Mesenchymal stem cell (in vitro differentiated cells and primary cell): Measurements from ENCODE around the gene PNLIPRP1.

Source experiments
- DNase-seq: peaks from one replicate; pipeline ENCODE4 v3.0.0-alpha.2; 2013
- H2AFZ ChIP-seq: one replicate; pipeline ENCODE4 v1.6.1; 2013; ENCODE audit warnings: low read depth, mild to moderate bottlenecking, control low read depth, inconsistent platforms, low read length, moderate library complexity
- H2AK5ac ChIP-seq: 2 replicates; pipeline ENCODE4 v1.6.1; 2013; ENCODE audit warnings: low read length, moderate library complexity, mild to moderate bottlenecking, inconsistent platforms; ENCODE audit not compliant: severe bottlenecking
- H2BK120ac ChIP-seq: one replicate; pipeline ENCODE4 v1.6.1; 2013; ENCODE audit warnings: low read depth, mild to moderate bottlenecking, inconsistent platforms, low read length, moderate library complexity
- H2BK12ac ChIP-seq, 2 experiments: one replicate each; pipeline ENCODE4 v1.6.1; 2013; ENCODE audit warnings: inconsistent platforms in 2 of 2, low read length in 2 of 2, mild to moderate bottlenecking in 2 of 2, moderate library complexity in 2 of 2, control low read depth in 1 of 2
- H2BK15ac ChIP-seq: one replicate; pipeline ENCODE4 v1.6.1; 2013; ENCODE audit warnings: mild to moderate bottlenecking, low read depth, inconsistent platforms; ENCODE audit not compliant: poor library complexity, severe bottlenecking
- H2BK5ac ChIP-seq: 2 replicates; pipeline ENCODE4 v1.6.1; 2013; ENCODE audit warnings: low read depth, mild to moderate bottlenecking, low read length, control low read depth, inconsistent platforms; ENCODE audit not compliant: poor library complexity, severe bottlenecking
- H3K14ac ChIP-seq, 2 experiments: one replicate each; pipeline ENCODE4 v1.6.1; 2013; ENCODE audit warnings: inconsistent platforms in 2 of 2, low read length in 2 of 2, control low read depth in 1 of 2, mild to moderate bottlenecking in 1 of 2, moderate library complexity in 1 of 2
- H3K18ac ChIP-seq, 2 experiments: one replicate each; pipeline ENCODE4 v1.6.1; 2013; ENCODE audit warnings: inconsistent platforms in 2 of 2, low read length in 2 of 2, control low read depth in 1 of 2, low read depth in 1 of 2, mild to moderate bottlenecking in 1 of 2
- H3K23ac ChIP-seq, 2 experiments: one replicate each; pipeline ENCODE4 v1.6.1; 2013; ENCODE audit warnings: inconsistent platforms in 2 of 2, low read length in 2 of 2, mild to moderate bottlenecking in 2 of 2, moderate library complexity in 2 of 2, control low read depth in 1 of 2
- H3K27ac ChIP-seq: 2 replicates; pipeline ENCODE4 v1.5.1; 2013; ENCODE audit warnings: mild to moderate bottlenecking, moderate library complexity, low read length, control low read depth, inconsistent platforms; ENCODE audit not compliant: poor library complexity, severe bottlenecking
- H3K27me3 ChIP-seq, 2 experiments: 2 replicates each; pipeline versions ENCODE4 v1.6.1 to v1.7.0; 2013; ENCODE audit warnings: low read length in 2 of 2, mild to moderate bottlenecking in 2 of 2, moderate library complexity in 2 of 2, control low read depth in 1 of 2, inconsistent platforms in 1 of 2; ENCODE audit not compliant: control insufficient read depth in 1 of 2, insufficient read depth in 1 of 2
- H3K36me3 ChIP-seq, 2 experiments: 2 replicates each; pipeline versions ENCODE4 v1.6.1 to v1.7.0; 2013; ENCODE audit warnings: low read length in 2 of 2, control low read depth in 1 of 2, inconsistent platforms in 1 of 2, low read depth in 1 of 2, mild to moderate bottlenecking in 1 of 2; ENCODE audit not compliant: insufficient read depth in 2 of 2, control insufficient read depth in 1 of 2
- H3K4ac ChIP-seq, 2 experiments: one replicate each; pipeline ENCODE4 v1.6.1; 2013; ENCODE audit warnings: inconsistent platforms in 2 of 2, low read length in 2 of 2, mild to moderate bottlenecking in 2 of 2, moderate library complexity in 2 of 2, control low read depth in 1 of 2, low read depth in 1 of 2
- H3K4me1 ChIP-seq: 2 replicates; pipeline ENCODE4 v1.6.1; 2013; ENCODE audit warnings: low read depth, low read length, control low read depth; ENCODE audit not compliant: control insufficient read depth, insufficient read depth
- H3K4me2 ChIP-seq: 2 replicates; pipeline ENCODE4 v1.6.1; 2013; ENCODE audit warnings: low read length, mild to moderate bottlenecking, inconsistent platforms; ENCODE audit not compliant: poor library complexity, severe bottlenecking
- H3K4me3 ChIP-seq, 2 experiments: 2 replicates each; pipeline versions ENCODE4 v1.5.1 to v1.7.0; 2013; ENCODE audit warnings: low read length in 2 of 2, mild to moderate bottlenecking in 2 of 2, control low read depth in 1 of 2, low read depth in 1 of 2; ENCODE audit not compliant: insufficient read depth in 1 of 2
- H3K79me1 ChIP-seq: replicated peaks from 2 replicates; pipeline ENCODE4 v1.6.1; 2013; ENCODE audit warnings: mild to moderate bottlenecking, control low read depth, low read length, inconsistent platforms; ENCODE audit not compliant: poor library complexity, severe bottlenecking
- H3K9ac ChIP-seq: 2 replicates; pipeline ENCODE4 v1.7.0; 2013; ENCODE audit warnings: mild to moderate bottlenecking, low read length, moderate library complexity
- H3K9me3 ChIP-seq: 2 replicates; pipeline ENCODE4 v1.7.0; 2013; ENCODE audit warnings: mild to moderate bottlenecking, low read length; ENCODE audit not compliant: control insufficient read depth
- H4K8ac ChIP-seq: one replicate; pipeline ENCODE4 v1.6.1; 2013; ENCODE audit warnings: inconsistent platforms, mild to moderate bottlenecking, low read length, moderate library complexity
- H4K91ac ChIP-seq: one replicate; pipeline ENCODE4 v1.6.1; 2013; ENCODE audit warnings: mild to moderate bottlenecking, low read length, inconsistent platforms
- WGBS: methylation state at CpG from one replicate; pipeline ENCODE4 v1.1.7; 2013; ENCODE audit warnings: mixed read lengths; 5-methylcytosine and 5-hydroxymethylcytosine counted together

PNLIPRP1 gene

GRCh38 chr10:116626815-116627214 lies 36.1 kb downstream of the PNLIPRP1 start:
- Histone ChIP-seq H3K23ac (no peak overlapping the region), H3K4ac (no peak overlapping the region), H3K18ac (no peak overlapping the region), H3K36me3 (peaks cover 0 to 2% of the 10 kb centered on the region in 2 experiments), H3K27me3 (peaks cover 46 to 52% of the 10 kb centered on the region in 2 experiments), H3K14ac (no peak overlapping the region), H3K27ac (no peak overlapping the region), H2BK12ac (no peak overlapping the region), H2BK120ac (no peak overlapping the region), H3K9me3 (no peaks in the 10 kb centered on the region), H2AK5ac (no peak overlapping the region), H4K91ac (no peak overlapping the region), H3K79me1 (no peaks in the 10 kb centered on the region), H3K4me3 (no peak overlapping the region), H4K8ac (no peak overlapping the region), H3K9ac (no peak overlapping the region), H2BK5ac (no peak overlapping the region), H3K4me2 (no peak overlapping the region), H3K4me1 (peaks cover 7% of the 10 kb centered on the region), H2BK15ac (no peak overlapping the region), H2AFZ (no peak overlapping the region)
- 80% methylated on average over 9 of the region's 9 CpGs for WGBS
- no peak for DNase-seq

DNA sequence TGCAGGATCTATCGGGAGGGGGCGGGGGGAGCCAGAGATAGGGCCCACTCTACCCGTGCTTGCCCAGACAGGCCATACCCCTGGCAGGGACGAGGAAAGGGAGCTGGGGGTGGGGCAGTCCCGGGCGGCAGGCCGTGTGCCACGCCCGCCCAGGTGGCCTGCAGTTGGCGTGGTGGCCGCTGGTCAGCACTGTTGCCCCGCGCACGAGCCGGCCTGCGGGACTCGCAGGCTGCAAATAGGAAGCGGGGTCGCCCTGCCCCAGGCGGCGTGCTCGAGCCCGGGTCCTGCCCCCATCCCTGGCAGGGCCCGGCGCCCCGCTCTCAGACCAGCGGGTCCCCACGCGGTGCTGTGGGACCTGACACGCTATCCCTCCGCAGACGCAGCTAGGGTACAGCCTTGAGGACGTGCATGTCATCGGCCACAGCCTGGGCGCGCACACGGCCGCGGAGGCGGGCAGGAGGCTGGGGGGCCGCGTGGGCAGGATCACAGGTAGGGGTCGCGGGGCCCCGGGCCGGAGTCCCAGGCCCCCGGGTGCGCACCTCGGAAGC lies 36.7 kb downstream of the PNLIPRP1 start:
- Histone ChIP-seq H3K79me1 (no peaks in the 10 kb centered on the region), H3K27me3 (peaks cover 42 to 50% of the 10 kb centered on the region in 2 experiments), H3K36me3 (peaks cover 0 to 2% of the 10 kb centered on the region in 2 experiments), H2BK120ac (no peak overlapping the region), H2BK15ac (no peak overlapping the region), H4K8ac (no peak overlapping the region), H2BK5ac (no peak overlapping the region), H3K4me2 (peak overlapping the region; percentile 86), H3K9ac (no peak overlapping the region), H3K27ac (no peak overlapping the region), H3K23ac (no peak overlapping the region), H3K4me3 (peak overlapping the region; percentile 29 to 48), H2BK12ac (no peak overlapping the region), H3K18ac (no peak overlapping the region), H4K91ac (no peak overlapping the region), H3K14ac (no peak overlapping the region), H2AFZ (no peak overlapping the region), H3K4ac (no peak overlapping the region), H2AK5ac (no peak overlapping the region), H3K4me1 (peaks cover 7% of the 10 kb centered on the region), H3K9me3 (no peaks in the 10 kb centered on the region)
- DNase-seq = no peak
- WGBS = 3% methylated on average over 44 of the region's 49 CpGs

DNA sequence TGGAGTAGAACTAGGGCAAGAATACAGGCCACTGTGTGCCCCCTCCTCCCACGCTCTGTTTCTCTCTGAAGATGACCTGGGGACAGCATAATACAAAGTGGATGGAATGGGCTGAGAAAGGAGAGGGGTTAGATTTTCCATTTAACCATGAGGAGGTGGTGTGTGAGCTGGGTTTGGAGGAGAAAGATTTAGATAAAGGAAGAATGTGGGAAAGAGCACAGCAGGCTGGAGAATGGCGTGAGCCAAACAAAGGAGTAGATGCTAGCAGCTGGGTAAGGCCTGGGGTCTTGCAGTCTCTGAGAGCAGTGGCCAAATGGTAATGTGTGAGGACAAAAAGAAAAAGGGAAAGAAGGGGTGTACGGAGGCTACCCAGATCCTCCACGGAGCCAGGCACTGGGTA lies 38.6 kb downstream of the PNLIPRP1 start:
- peaks cover 37 to 41% of the 10 kb centered on the region in 2 experiments for H3K27me3 ChIP-seq
- no peak overlapping the region for H2BK15ac ChIP-seq
- no peak overlapping the region for H3K9ac ChIP-seq
- no peak overlapping the region for H3K23ac ChIP-seq
- no peak overlapping the region for H3K14ac ChIP-seq
- peaks cover 7% of the 10 kb centered on the region for H3K4me1 ChIP-seq
- H2AK5ac ChIP-seq = no peak overlapping the region
- no peak overlapping the region for H3K4me3 ChIP-seq
- no peak overlapping the region for H2BK5ac ChIP-seq
- no peak overlapping the region for H3K4me2 ChIP-seq
- no peak overlapping the region for H4K91ac ChIP-seq
- 82% methylated on average over 4 of the region's 4 CpGs for WGBS
- H2AFZ ChIP-seq = no peak overlapping the region
- no peak overlapping the region for H3K4ac ChIP-seq
- H3K27ac ChIP-seq = no peak overlapping the region
- no peak overlapping the region for H4K8ac ChIP-seq
- no peak overlapping the region for H2BK12ac ChIP-seq
- no peak overlapping the region for H2BK120ac ChIP-seq
- no peaks in the 10 kb centered on the region for H3K9me3 ChIP-seq
- no peak for DNase-seq
- peaks cover 0 to 2% of the 10 kb centered on the region in 2 experiments for H3K36me3 ChIP-seq
- H3K79me1 ChIP-seq = no peaks in the 10 kb centered on the region
- no peak overlapping the region for H3K18ac ChIP-seq

DNA sequence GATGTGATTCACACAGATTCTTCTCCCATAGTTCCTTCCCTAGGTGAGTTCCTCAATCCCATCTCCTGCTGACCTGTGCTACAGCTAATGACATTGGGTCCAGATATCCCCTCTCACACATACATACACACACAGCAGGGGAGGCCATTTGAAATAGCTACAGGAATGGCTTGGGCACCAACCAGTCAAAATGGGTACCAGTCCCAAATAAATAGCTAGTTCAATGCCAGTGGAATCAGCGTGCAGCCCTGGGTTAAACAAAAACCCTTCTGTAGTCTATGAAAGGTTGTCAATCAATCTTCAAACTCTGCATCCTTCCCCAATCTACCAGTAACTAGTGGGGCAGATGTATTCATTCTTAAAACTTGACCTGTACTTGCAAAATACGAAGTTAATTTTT lies 39.3 kb downstream of the PNLIPRP1 start:
- Histone ChIP-seq H3K4me1 (peaks cover 7% of the 10 kb centered on the region), H3K27ac (no peak overlapping the region), H4K8ac (no peak overlapping the region), H3K4me2 (no peak overlapping the region), H2BK5ac (no peak overlapping the region), H3K36me3 (peaks cover 0 to 2% of the 10 kb centered on the region in 2 experiments), H2BK15ac (no peak overlapping the region), H2AFZ (no peak overlapping the region), H3K14ac (no peak overlapping the region), H3K9ac (no peak overlapping the region), H2AK5ac (no peak overlapping the region), H3K79me1 (no peaks in the 10 kb centered on the region), H2BK120ac (no peak overlapping the region), H3K27me3 (peaks cover 34 to 37% of the 10 kb centered on the region in 2 experiments), H3K18ac (no peak overlapping the region), H4K91ac (no peak overlapping the region), H2BK12ac (no peak overlapping the region), H3K9me3 (no peaks in the 10 kb centered on the region), H3K23ac (no peak overlapping the region), H3K4ac (no peak overlapping the region), H3K4me3 (no peak overlapping the region)
- WGBS = no CpG with 5 or more reads among the region's 2 CpGs
- no peak for DNase-seq
